Measurements from ENCODE around the gene SCRN1.

Gene SCRN1

GRCh38 chr7:29896685-29897411, 92.8 kb downstream of the SCRN1 start:
- no peak overlapping the region for H4K8ac ChIP-seq (ENCODE audit: low read depth, low read length)
- no peak for DNase-seq (ENCODE audit: low spot score)
- H2AK5ac ChIP-seq (ENCODE audit: low read depth, low read length) = no peak overlapping the region
- H3K4me2 ChIP-seq (ENCODE audit: insufficient read depth, low read length, poor library complexity, severe bottlenecking) = no peak overlapping the region
- no CpG with 5 or more reads among the region's 2 CpGs for WGBS, 2 donors (ENCODE audit: extremely low coverage in 2 of 2, insufficient read length in 2 of 2, insufficient replicate concordance in 1 of 2)
- H3K14ac ChIP-seq (ENCODE audit: low read length) = no peak overlapping the region
- no peak overlapping the region for H3K27ac ChIP-seq (replicated peaks; ENCODE audit: low read length)
- H2BK12ac ChIP-seq (ENCODE audit: low read length) = no peak overlapping the region
- peaks cover 0 to 7% of the 10 kb centered on the region in 2 donors for H3K36me3 ChIP-seq (replicated peaks in 1 of 2; ENCODE audit: control insufficient read depth in 2 of 2, insufficient read depth in 2 of 2, low read length in 2 of 2)
- no peaks in the 10 kb centered on the region for H3K27me3 ChIP-seq (ENCODE audit: control insufficient read depth in 3 of 3, insufficient read depth in 3 of 3, low read depth in 1 of 3, low read length in 3 of 3)
- H2BK15ac ChIP-seq (ENCODE audit: low read length) = no peak overlapping the region
- H2BK120ac ChIP-seq (ENCODE audit: low read depth, low read length) = no peak overlapping the region
- no peak overlapping the region for H4K91ac ChIP-seq (ENCODE audit: low read depth, low read length, poor library complexity)
- H3K9ac ChIP-seq (ENCODE audit: low read depth, low read length, poor library complexity) = no peak overlapping the region
- no peak overlapping the region for H3K4me3 ChIP-seq (ENCODE audit: low read length in 2 of 2)
- no peak overlapping the region for H2BK5ac ChIP-seq (ENCODE audit: low read length)
- H3K79me1 ChIP-seq (ENCODE audit: low read depth, low read length) = no peaks in the 10 kb centered on the region
- no peak overlapping the region for H2AFZ ChIP-seq (ENCODE audit: low read length)
- H3K4me1 ChIP-seq (ENCODE audit: control insufficient read depth in 2 of 2, insufficient read depth in 1 of 2, low read depth in 1 of 2, low read length in 2 of 2) = no peaks in the 10 kb centered on the region
- H3K4ac ChIP-seq (ENCODE audit: low read length) = no peak overlapping the region
- H3K9me3 ChIP-seq (replicated peaks in 1 of 2; ENCODE audit: control insufficient read depth in 2 of 2, insufficient read depth in 1 of 2, low read depth in 1 of 2, low read length in 2 of 2) = no peaks in the 10 kb centered on the region
- H3K18ac ChIP-seq (ENCODE audit: low read length) = no peak overlapping the region
- H3K23ac ChIP-seq (ENCODE audit: low read depth, low read length, poor library complexity) = no peak overlapping the region

DNA sequence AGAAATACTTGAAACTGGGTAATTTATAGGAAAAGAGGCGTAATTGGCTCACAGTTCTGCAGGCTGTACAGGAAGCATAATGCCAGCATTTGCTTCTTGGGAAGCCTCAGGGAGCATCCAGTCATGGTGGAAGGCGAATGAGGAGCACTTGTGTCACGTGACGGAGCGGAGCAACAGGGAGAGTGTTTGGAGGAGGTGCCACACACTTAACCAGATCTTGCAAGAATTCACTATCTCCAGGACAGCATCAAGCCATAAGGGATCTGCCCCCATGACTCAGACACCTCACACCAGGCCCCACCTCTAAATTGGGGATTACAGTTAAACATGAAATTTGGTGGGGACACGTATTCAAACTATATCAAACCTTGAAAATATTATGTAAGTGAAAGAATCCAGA, 94.0 kb downstream of the SCRN1 start:
- no peak overlapping the region for H2BK12ac ChIP-seq (ENCODE audit: low read length)
- H2BK5ac ChIP-seq (ENCODE audit: low read length) = no peak overlapping the region
- H3K4me2 ChIP-seq (ENCODE audit: insufficient read depth, low read length, poor library complexity, severe bottlenecking) = no peak overlapping the region
- H3K4me3 ChIP-seq (ENCODE audit: low read length in 2 of 2) = no peak overlapping the region
- no peak overlapping the region for H4K91ac ChIP-seq (ENCODE audit: low read depth, low read length, poor library complexity)
- no peak for DNase-seq (ENCODE audit: low spot score)
- no peak overlapping the region for H2BK120ac ChIP-seq (ENCODE audit: low read depth, low read length)
- H3K9ac ChIP-seq (ENCODE audit: low read depth, low read length, poor library complexity) = no peak overlapping the region
- no peak overlapping the region for H3K14ac ChIP-seq (ENCODE audit: low read length)
- H2AFZ ChIP-seq (ENCODE audit: low read length) = no peak overlapping the region
- peaks cover 0 to 7% of the 10 kb centered on the region in 2 donors for H3K36me3 ChIP-seq (replicated peaks in 1 of 2; ENCODE audit: control insufficient read depth in 2 of 2, insufficient read depth in 2 of 2, low read length in 2 of 2)
- H3K79me1 ChIP-seq (ENCODE audit: low read depth, low read length) = no peaks in the 10 kb centered on the region
- H4K8ac ChIP-seq (ENCODE audit: low read depth, low read length) = no peak overlapping the region
- no peak overlapping the region for H2BK15ac ChIP-seq (ENCODE audit: low read length)
- H3K23ac ChIP-seq (ENCODE audit: low read depth, low read length, poor library complexity) = no peak overlapping the region
- WGBS, 2 donors (ENCODE audit: extremely low coverage in 2 of 2, insufficient read length in 2 of 2, insufficient replicate concordance in 1 of 2) = no CpG with 5 or more reads among the region's 6 CpGs
- no peak overlapping the region for H2AK5ac ChIP-seq (ENCODE audit: low read depth, low read length)
- H3K4ac ChIP-seq (ENCODE audit: low read length) = no peak overlapping the region
- H3K9me3 ChIP-seq (replicated peaks in 1 of 2; ENCODE audit: control insufficient read depth in 2 of 2, insufficient read depth in 1 of 2, low read depth in 1 of 2, low read length in 2 of 2) = no peaks in the 10 kb centered on the region
- H3K27me3 ChIP-seq (ENCODE audit: control insufficient read depth in 3 of 3, insufficient read depth in 3 of 3, low read depth in 1 of 3, low read length in 3 of 3) = no peaks in the 10 kb centered on the region
- H3K18ac ChIP-seq (ENCODE audit: low read length) = no peak overlapping the region
- H3K27ac ChIP-seq (replicated peaks; ENCODE audit: low read length) = no peak overlapping the region
- no peaks in the 10 kb centered on the region for H3K4me1 ChIP-seq (ENCODE audit: control insufficient read depth in 2 of 2, insufficient read depth in 1 of 2, low read depth in 1 of 2, low read length in 2 of 2)

DNA sequence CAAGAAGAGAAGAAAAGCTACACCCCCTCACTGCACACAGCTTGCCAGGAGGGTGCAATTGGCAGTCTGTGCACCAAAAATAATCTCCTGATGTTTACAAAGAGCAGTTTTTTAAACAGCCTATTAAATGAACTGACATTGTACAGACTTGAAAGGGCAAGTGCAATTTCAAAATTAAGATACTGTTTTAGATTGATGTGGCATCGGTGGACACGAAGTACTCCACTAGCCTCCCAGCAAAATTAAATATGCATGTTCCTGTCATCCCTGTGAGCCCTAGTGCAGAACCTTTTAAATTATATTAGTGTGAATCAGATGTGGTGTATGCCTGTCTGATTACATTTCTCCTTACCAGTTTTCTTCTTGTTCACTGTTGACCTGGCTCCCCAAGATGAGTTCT, 95.3 kb downstream of the SCRN1 start:
- H3K4ac ChIP-seq (ENCODE audit: low read length) = no peak overlapping the region
- H3K14ac ChIP-seq (ENCODE audit: low read length) = no peak overlapping the region
- no peak overlapping the region for H2BK12ac ChIP-seq (ENCODE audit: low read length)
- H3K4me1 ChIP-seq (ENCODE audit: control insufficient read depth in 2 of 2, insufficient read depth in 1 of 2, low read depth in 1 of 2, low read length in 2 of 2) = no peaks in the 10 kb centered on the region
- no peaks in the 10 kb centered on the region for H3K79me1 ChIP-seq (ENCODE audit: low read depth, low read length)
- no peak overlapping the region for H3K27ac ChIP-seq (replicated peaks; ENCODE audit: low read length)
- H2AK5ac ChIP-seq (ENCODE audit: low read depth, low read length) = no peak overlapping the region
- no CpG with 5 or more reads among the region's 2 CpGs for WGBS, 2 donors (ENCODE audit: extremely low coverage in 2 of 2, insufficient read length in 2 of 2, insufficient replicate concordance in 1 of 2)
- no peak overlapping the region for H3K4me2 ChIP-seq (ENCODE audit: insufficient read depth, low read length, poor library complexity, severe bottlenecking)
- no peaks in the 10 kb centered on the region for H3K9me3 ChIP-seq (replicated peaks in 1 of 2; ENCODE audit: control insufficient read depth in 2 of 2, insufficient read depth in 1 of 2, low read depth in 1 of 2, low read length in 2 of 2)
- H3K9ac ChIP-seq (ENCODE audit: low read depth, low read length, poor library complexity) = no peak overlapping the region
- no peak overlapping the region for H4K8ac ChIP-seq (ENCODE audit: low read depth, low read length)
- no peak overlapping the region for H2AFZ ChIP-seq (ENCODE audit: low read length)
- no peak overlapping the region for H3K23ac ChIP-seq (ENCODE audit: low read depth, low read length, poor library complexity)
- H3K4me3 ChIP-seq (ENCODE audit: low read length in 2 of 2) = no peak overlapping the region
- no peak overlapping the region for H2BK5ac ChIP-seq (ENCODE audit: low read length)
- H2BK120ac ChIP-seq (ENCODE audit: low read depth, low read length) = no peak overlapping the region
- H3K36me3 ChIP-seq (replicated peaks in 1 of 2; ENCODE audit: control insufficient read depth in 2 of 2, insufficient read depth in 2 of 2, low read length in 2 of 2) = peaks cover 0 to 7% of the 10 kb centered on the region in 2 donors
- H3K18ac ChIP-seq (ENCODE audit: low read length) = no peak overlapping the region
- no peak overlapping the region for H4K91ac ChIP-seq (ENCODE audit: low read depth, low read length, poor library complexity)
- H2BK15ac ChIP-seq (ENCODE audit: low read length) = no peak overlapping the region
- H3K27me3 ChIP-seq (ENCODE audit: control insufficient read depth in 3 of 3, insufficient read depth in 3 of 3, low read depth in 1 of 3, low read length in 3 of 3) = peaks cover 0 to 4% (median 0%) of the 10 kb centered on the region in 3 experiments
- DNase-seq (ENCODE audit: low spot score) = no peak

DNA sequence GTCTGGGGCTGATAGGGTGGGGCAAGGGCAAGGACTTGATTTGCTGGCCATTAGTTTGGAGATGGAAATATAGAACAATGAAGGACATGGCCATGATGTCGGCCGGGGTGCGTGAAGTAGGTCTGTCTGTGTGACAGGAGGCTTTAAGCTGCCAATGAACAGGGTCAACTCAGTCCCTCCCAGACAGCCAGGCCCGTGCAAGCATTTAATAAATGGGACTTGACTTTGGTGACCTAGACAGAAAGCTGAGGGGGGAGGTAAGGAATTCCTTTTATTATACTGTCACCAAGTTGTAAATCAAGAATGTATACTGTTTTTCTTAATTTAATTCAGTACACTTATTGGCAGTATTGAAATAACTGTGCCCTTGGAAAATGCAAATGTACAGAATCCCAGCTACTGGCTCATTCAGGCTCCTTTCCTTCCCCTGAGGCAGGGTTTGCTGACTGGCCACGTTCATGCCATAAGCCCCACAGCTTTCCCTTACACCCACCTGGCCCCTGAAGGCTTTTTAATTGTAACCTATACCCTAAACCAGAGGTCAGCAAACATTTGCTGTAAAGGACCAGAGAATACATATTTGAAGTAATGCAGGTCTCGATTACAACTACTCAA, 96.1 kb downstream of the SCRN1 start:
- H3K23ac ChIP-seq (ENCODE audit: low read depth, low read length, poor library complexity) = no peak overlapping the region
- no peak overlapping the region for H4K91ac ChIP-seq (ENCODE audit: low read depth, low read length, poor library complexity)
- no peak overlapping the region for H2AFZ ChIP-seq (ENCODE audit: low read length)
- DNase-seq (ENCODE audit: low spot score) = no peak
- H3K79me1 ChIP-seq (ENCODE audit: low read depth, low read length) = no peaks in the 10 kb centered on the region
- H2BK120ac ChIP-seq (ENCODE audit: low read depth, low read length) = no peak overlapping the region
- no peak overlapping the region for H3K27ac ChIP-seq (replicated peaks; ENCODE audit: low read length)
- peaks cover 0 to 7% of the 10 kb centered on the region in 2 donors for H3K36me3 ChIP-seq (replicated peaks in 1 of 2; ENCODE audit: control insufficient read depth in 2 of 2, insufficient read depth in 2 of 2, low read length in 2 of 2)
- WGBS, 2 donors (ENCODE audit: extremely low coverage in 2 of 2, insufficient read length in 2 of 2, insufficient replicate concordance in 1 of 2) = no CpG with 5 or more reads among the region's 6 CpGs
- H3K4me3 ChIP-seq (ENCODE audit: low read length in 2 of 2) = no peak overlapping the region
- H2AK5ac ChIP-seq (ENCODE audit: low read depth, low read length) = no peak overlapping the region
- H3K18ac ChIP-seq (ENCODE audit: low read length) = no peak overlapping the region
- no peak overlapping the region for H2BK12ac ChIP-seq (ENCODE audit: low read length)
- H3K4me2 ChIP-seq (ENCODE audit: insufficient read depth, low read length, poor library complexity, severe bottlenecking) = no peak overlapping the region
- peak overlapping the region; percentile 60 for H3K9ac ChIP-seq (ENCODE audit: low read depth, low read length, poor library complexity)
- no peak overlapping the region for H4K8ac ChIP-seq (ENCODE audit: low read depth, low read length)
- H3K4ac ChIP-seq (ENCODE audit: low read length) = no peak overlapping the region
- H2BK5ac ChIP-seq (ENCODE audit: low read length) = no peak overlapping the region
- H2BK15ac ChIP-seq (ENCODE audit: low read length) = no peak overlapping the region
- no peaks in the 10 kb centered on the region for H3K9me3 ChIP-seq (replicated peaks in 1 of 2; ENCODE audit: control insufficient read depth in 2 of 2, insufficient read depth in 1 of 2, low read depth in 1 of 2, low read length in 2 of 2)
- H3K4me1 ChIP-seq (ENCODE audit: control insufficient read depth in 2 of 2, insufficient read depth in 1 of 2, low read depth in 1 of 2, low read length in 2 of 2) = no peaks in the 10 kb centered on the region
- H3K14ac ChIP-seq (ENCODE audit: low read length) = no peak overlapping the region
- H3K27me3 ChIP-seq (ENCODE audit: control insufficient read depth in 3 of 3, insufficient read depth in 3 of 3, low read depth in 1 of 3, low read length in 3 of 3) = peaks cover 0 to 12% (median 0%) of the 10 kb centered on the region in 3 experiments

Data from neuronal stem cell (in vitro differentiated cells).